HCT116 (cell line): ENCODE data around the gene ESR2.
"Not testable (repeated sequence)": the region's sequence is repeated elsewhere in the genome, so short reads cannot be mapped to it uniquely, and the experiment has no call there.

Experiments
- CBX3 ChIP-seq: IDR thresholded peaks from 2 replicates; pipeline ENCODE4 v1.6.1; 2012; ENCODE audit warnings: low read depth
- EZH2 ChIP-seq: fragments of 200-600 bp; sonication (generic); IDR thresholded peaks from 2 replicates; pipeline ENCODE4 v1.6.1; 2017; ENCODE audit warnings: antibody characterized with exemption, mixed run types
- JUND ChIP-seq: IDR thresholded peaks from 2 replicates; pipeline ENCODE4 v1.6.1; 2012
- POLR2A ChIP-seq: IDR thresholded peaks from 2 replicates; pipeline ENCODE4 v1.7.0; 2011; ENCODE audit warnings: borderline replicate concordance; ENCODE audit not compliant: insufficient read depth, insufficient read length; ENCODE audit errors: extremely low read depth
- POLR2AphosphoS5 ChIP-seq: IDR thresholded peaks from 2 replicates; pipeline ENCODE4 v1.6.1; 2011; ENCODE audit warnings: mild to moderate bottlenecking, low read depth, low read length, moderate library complexity
- RAD21 ChIP-seq: IDR thresholded peaks from 2 replicates; pipeline ENCODE4 v1.6.1; 2012; ENCODE audit warnings: low read depth, mild to moderate bottlenecking
- SP1 ChIP-seq: IDR thresholded peaks from 2 replicates; pipeline ENCODE4 v1.6.1; 2012; ENCODE audit warnings: low read depth
- ZFX ChIP-seq: fragments of 450-650 bp; IDR thresholded peaks from 2 replicates; pipeline ENCODE4 v1.6.1; 2017
- TF ChIP-seq, protein P1 (sequence below): IDR thresholded peaks from 2 replicates; pipeline ENCODE4 v1.6.1; 2012; ENCODE audit warnings: low read depth
- TF ChIP-seq, protein P2 (sequence below), 3 experiments: fragments of 200-600 bp in 1 of 3; sonication (generic) in 1 of 3; IDR thresholded peaks in 2 of 3; conservative IDR thresholded peaks in 1 of 3; 2 replicates each; pipeline ENCODE4 v1.5.1; 2012 to 2017; ENCODE audit warnings: low read depth in 2 of 3, low read length in 2 of 3, antibody characterized with exemption in 1 of 3, borderline replicate concordance in 1 of 3, control low read depth in 1 of 3, mild to moderate bottlenecking in 1 of 3, mixed read lengths in 1 of 3, mixed run types in 1 of 3, moderate library complexity in 1 of 3; ENCODE audit not compliant: insufficient read depth in 1 of 3

DNA sequence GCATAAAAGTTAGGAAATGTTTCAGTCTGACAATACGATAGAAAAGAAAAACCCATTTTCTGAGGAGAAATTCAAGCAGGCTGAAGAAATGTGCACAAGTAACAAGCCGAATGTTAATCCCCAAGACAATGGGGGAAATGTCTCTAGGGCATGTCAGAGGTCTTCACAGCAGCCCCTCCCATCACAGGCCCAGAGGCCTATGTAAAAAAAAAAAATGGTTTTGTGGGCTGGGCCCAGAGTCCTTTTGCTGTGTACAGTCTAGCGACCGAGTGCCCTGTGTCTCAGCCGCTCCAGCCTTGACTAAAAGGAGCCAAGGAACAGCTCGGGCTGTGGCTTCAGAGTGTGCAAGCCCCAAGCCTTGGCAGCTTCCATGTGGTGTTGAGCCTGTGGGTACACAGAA is 250.9 kb downstream of the ESR2 start:
- TF ChIP-seq, protein P1, sequence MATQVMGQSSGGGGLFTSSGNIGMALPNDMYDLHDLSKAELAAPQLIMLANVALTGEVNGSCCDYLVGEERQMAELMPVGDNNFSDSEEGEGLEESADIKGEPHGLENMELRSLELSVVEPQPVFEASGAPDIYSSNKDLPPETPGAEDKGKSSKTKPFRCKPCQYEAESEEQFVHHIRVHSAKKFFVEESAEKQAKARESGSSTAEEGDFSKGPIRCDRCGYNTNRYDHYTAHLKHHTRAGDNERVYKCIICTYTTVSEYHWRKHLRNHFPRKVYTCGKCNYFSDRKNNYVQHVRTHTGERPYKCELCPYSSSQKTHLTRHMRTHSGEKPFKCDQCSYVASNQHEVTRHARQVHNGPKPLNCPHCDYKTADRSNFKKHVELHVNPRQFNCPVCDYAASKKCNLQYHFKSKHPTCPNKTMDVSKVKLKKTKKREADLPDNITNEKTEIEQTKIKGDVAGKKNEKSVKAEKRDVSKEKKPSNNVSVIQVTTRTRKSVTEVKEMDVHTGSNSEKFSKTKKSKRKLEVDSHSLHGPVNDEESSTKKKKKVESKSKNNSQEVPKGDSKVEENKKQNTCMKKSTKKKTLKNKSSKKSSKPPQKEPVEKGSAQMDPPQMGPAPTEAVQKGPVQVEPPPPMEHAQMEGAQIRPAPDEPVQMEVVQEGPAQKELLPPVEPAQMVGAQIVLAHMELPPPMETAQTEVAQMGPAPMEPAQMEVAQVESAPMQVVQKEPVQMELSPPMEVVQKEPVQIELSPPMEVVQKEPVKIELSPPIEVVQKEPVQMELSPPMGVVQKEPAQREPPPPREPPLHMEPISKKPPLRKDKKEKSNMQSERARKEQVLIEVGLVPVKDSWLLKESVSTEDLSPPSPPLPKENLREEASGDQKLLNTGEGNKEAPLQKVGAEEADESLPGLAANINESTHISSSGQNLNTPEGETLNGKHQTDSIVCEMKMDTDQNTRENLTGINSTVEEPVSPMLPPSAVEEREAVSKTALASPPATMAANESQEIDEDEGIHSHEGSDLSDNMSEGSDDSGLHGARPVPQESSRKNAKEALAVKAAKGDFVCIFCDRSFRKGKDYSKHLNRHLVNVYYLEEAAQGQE, result not testable (repeated sequence)
- TF ChIP-seq, protein P2, sequence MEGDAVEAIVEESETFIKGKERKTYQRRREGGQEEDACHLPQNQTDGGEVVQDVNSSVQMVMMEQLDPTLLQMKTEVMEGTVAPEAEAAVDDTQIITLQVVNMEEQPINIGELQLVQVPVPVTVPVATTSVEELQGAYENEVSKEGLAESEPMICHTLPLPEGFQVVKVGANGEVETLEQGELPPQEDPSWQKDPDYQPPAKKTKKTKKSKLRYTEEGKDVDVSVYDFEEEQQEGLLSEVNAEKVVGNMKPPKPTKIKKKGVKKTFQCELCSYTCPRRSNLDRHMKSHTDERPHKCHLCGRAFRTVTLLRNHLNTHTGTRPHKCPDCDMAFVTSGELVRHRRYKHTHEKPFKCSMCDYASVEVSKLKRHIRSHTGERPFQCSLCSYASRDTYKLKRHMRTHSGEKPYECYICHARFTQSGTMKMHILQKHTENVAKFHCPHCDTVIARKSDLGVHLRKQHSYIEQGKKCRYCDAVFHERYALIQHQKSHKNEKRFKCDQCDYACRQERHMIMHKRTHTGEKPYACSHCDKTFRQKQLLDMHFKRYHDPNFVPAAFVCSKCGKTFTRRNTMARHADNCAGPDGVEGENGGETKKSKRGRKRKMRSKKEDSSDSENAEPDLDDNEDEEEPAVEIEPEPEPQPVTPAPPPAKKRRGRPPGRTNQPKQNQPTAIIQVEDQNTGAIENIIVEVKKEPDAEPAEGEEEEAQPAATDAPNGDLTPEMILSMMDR (IDR thresholded peaks at IDR 0.05 in 2 of 3, conservative IDR thresholded peaks at IDR 0.05 in 1 of 3; ENCODE audit: borderline replicate concordance in 1 of 3, insufficient read depth in 1 of 3, low read depth in 2 of 3, low read length in 2 of 3), result not testable (repeated sequence)
- not testable (repeated sequence) for TF ChIP-seq POLR2A, EZH2, RAD21, SP1, CBX3, POLR2AphosphoS5, ZFX, JUND
